SK-N-SH treated with all-trans-retinoic acid at 6 μM for 48 hours (cell line): ENCODE measurements around the gene TIMM13.

Experiments used
- ATAC-seq: fragments of 200-7000 bp; cut with Tn5 transposase; 3 replicates; pipeline ENCODE4 v1.9.1; 2020; ENCODE audit warnings: mild to moderate bottlenecking, moderate library complexity
- ARNTL ChIP-seq: fragments of 450-650 bp; formaldehyde crosslinking; IDR thresholded peaks from 2 replicates; pipeline ENCODE4 v1.5.0; 2020; ENCODE audit warnings: low read depth, mild to moderate bottlenecking, moderate library complexity, borderline replicate concordance
- BACH2 ChIP-seq: fragments of 250-450 bp; sonication (Bioruptor Pico); IDR thresholded peaks from 2 replicates; pipeline ENCODE4 v1.9.0; 2021; ENCODE audit warnings: mild to moderate bottlenecking, borderline replicate concordance
- CREB5 ChIP-seq: fragments of 250-450 bp; sonication (Bioruptor Pico); IDR thresholded peaks from 2 replicates; pipeline ENCODE4 v1.5.1; 2020; ENCODE audit warnings: low read depth, mild to moderate bottlenecking, moderate library complexity
- CSDC2 ChIP-seq: fragments of 250-450 bp; sonication (Bioruptor Pico); IDR thresholded peaks from 2 replicates; pipeline ENCODE4 v1.5.0; 2020; ENCODE audit warnings: mild to moderate bottlenecking, moderate library complexity
- ESRRG ChIP-seq: fragments of 250-450 bp; sonication (Bioruptor Pico); IDR thresholded peaks from 2 replicates; pipeline ENCODE4 v1.6.1; 2021; ENCODE audit warnings: mild to moderate bottlenecking
- ISL1 ChIP-seq: fragments of 250-450 bp; sonication (Bioruptor Pico); IDR thresholded peaks from 2 replicates; pipeline ENCODE4 v2.1.2; 2022; ENCODE audit warnings: mild to moderate bottlenecking, moderate library complexity
- PATZ1 ChIP-seq: fragments of 250-450 bp; sonication (Bioruptor Pico); IDR thresholded peaks from 2 replicates; pipeline ENCODE4 v1.8.0; 2020; ENCODE audit warnings: mild to moderate bottlenecking, moderate library complexity, borderline replicate concordance
- PPARA ChIP-seq: fragments of 250-450 bp; sonication (Bioruptor Pico); IDR thresholded peaks from 2 replicates; pipeline ENCODE4 v1.5.0; 2020; ENCODE audit warnings: mild to moderate bottlenecking, borderline replicate concordance
- RARB ChIP-seq: fragments of 250-450 bp; sonication (Bioruptor Pico); IDR thresholded peaks from 2 replicates; pipeline ENCODE4 v1.8.0; 2021; ENCODE audit warnings: mild to moderate bottlenecking, moderate library complexity
- SNAI2 ChIP-seq: fragments of 250-450 bp; sonication (Bioruptor Pico); IDR thresholded peaks from 2 replicates; pipeline ENCODE4 v1.5.0; 2020; ENCODE audit warnings: mild to moderate bottlenecking, moderate library complexity
- TOX ChIP-seq: fragments of 250-450 bp; sonication (Bioruptor Pico); IDR thresholded peaks from 2 replicates; pipeline ENCODE4 v1.8.0; 2021; ENCODE audit warnings: mild to moderate bottlenecking, moderate library complexity, borderline replicate concordance
- ZC3H10 ChIP-seq: fragments of 250-450 bp; sonication (Bioruptor Pico); IDR thresholded peaks from 2 replicates; pipeline ENCODE4 v1.5.1; 2021; ENCODE audit warnings: mild to moderate bottlenecking, moderate library complexity
- ZFP3 ChIP-seq: fragments of 250-450 bp; sonication (Bioruptor Pico); IDR thresholded peaks from 2 replicates; pipeline ENCODE4 v1.5.0; 2020; ENCODE audit warnings: mild to moderate bottlenecking, moderate library complexity
- ZNF565 ChIP-seq: fragments of 450-650 bp; formaldehyde crosslinking; conservative IDR thresholded peaks from 2 replicates; pipeline ENCODE4 v1.5.0; 2020; ENCODE audit warnings: low read depth, mild to moderate bottlenecking, moderate library complexity
- ZNF8 ChIP-seq: fragments of 450-650 bp; formaldehyde crosslinking; IDR thresholded peaks from 2 replicates; pipeline ENCODE4 v1.5.0; 2020; ENCODE audit warnings: mild to moderate bottlenecking, moderate library complexity
- TF ChIP-seq, protein P1 (sequence below): fragments of 250-450 bp; sonication (Bioruptor Pico); IDR thresholded peaks from 2 replicates; pipeline ENCODE4 v1.5.0; 2020; ENCODE audit warnings: mild to moderate bottlenecking, moderate library complexity
- TF ChIP-seq, protein P2 (sequence below): fragments of 250-450 bp; sonication (Bioruptor Pico); IDR thresholded peaks from 2 replicates; pipeline ENCODE4 v1.5.1; 2021; ENCODE audit warnings: mild to moderate bottlenecking, moderate library complexity
- TF ChIP-seq, protein P3 (sequence below): fragments of 250-450 bp; sonication (Bioruptor Pico); IDR thresholded peaks from 2 replicates; pipeline ENCODE4 v1.8.0; 2021; ENCODE audit warnings: low read depth, mild to moderate bottlenecking, moderate library complexity, borderline replicate concordance

TIMM13 gene

GRCh38 chr19:2434721-2435265 is 7.4 kb upstream of the TIMM13 start (continued):
- TF ChIP-seq PATZ1 = no peak
- no peak for TF ChIP-seq ZC3H10 (CRISPR knock-in tag)

- TF ChIP-seq CREB5 (no peak), ZNF8 (CRISPR knock-in tag) (no peak), RARB (CRISPR knock-in tag) (no peak), ISL1 (CRISPR knock-in tag) (no peak), ZNF565 (CRISPR knock-in tag) (no peak)
- no peak for ATAC-seq
These were observed 6.9 kb upstream of the TIMM13 start for GRCh38 chr19:2434267-2434666.

DNA sequence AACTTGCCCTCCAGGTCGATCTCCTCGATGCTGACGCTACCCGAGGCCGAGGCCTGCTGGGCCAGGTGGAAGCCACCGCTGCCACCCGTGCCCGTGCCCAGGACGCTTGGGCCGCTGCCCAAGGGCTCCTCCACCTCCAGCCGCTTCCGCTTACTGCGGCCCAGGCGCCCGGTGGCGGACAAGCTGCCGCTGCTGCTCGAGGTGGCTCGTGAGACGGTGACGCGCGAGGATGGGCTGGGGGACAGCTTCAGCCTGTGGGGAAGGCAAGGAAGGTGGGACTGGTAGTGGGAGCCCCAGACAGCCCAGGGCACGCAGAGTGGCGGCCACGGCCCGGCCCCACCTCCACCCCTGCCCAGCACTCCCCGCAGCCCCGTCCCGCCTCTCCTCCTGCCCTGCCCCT is 6.5 kb upstream of the TIMM13 start:
- ATAC-seq = no peak
- TF ChIP-seq CSDC2 (CRISPR knock-in tag) (no peak), ZNF8 (CRISPR knock-in tag) (no peak), CREB5 (no peak), TOX (no peak), ARNTL (CRISPR knock-in tag) (no peak), PPARA (no peak), RARB (CRISPR knock-in tag) (no peak), ZFP3 (CRISPR knock-in tag) (no peak), ESRRG (CRISPR knock-in tag) (no peak), BACH2 (CRISPR knock-in tag) (no peak), PATZ1 (no peak), SNAI2 (CRISPR knock-in tag) (no peak)
- TF ChIP-seq, protein P1, sequence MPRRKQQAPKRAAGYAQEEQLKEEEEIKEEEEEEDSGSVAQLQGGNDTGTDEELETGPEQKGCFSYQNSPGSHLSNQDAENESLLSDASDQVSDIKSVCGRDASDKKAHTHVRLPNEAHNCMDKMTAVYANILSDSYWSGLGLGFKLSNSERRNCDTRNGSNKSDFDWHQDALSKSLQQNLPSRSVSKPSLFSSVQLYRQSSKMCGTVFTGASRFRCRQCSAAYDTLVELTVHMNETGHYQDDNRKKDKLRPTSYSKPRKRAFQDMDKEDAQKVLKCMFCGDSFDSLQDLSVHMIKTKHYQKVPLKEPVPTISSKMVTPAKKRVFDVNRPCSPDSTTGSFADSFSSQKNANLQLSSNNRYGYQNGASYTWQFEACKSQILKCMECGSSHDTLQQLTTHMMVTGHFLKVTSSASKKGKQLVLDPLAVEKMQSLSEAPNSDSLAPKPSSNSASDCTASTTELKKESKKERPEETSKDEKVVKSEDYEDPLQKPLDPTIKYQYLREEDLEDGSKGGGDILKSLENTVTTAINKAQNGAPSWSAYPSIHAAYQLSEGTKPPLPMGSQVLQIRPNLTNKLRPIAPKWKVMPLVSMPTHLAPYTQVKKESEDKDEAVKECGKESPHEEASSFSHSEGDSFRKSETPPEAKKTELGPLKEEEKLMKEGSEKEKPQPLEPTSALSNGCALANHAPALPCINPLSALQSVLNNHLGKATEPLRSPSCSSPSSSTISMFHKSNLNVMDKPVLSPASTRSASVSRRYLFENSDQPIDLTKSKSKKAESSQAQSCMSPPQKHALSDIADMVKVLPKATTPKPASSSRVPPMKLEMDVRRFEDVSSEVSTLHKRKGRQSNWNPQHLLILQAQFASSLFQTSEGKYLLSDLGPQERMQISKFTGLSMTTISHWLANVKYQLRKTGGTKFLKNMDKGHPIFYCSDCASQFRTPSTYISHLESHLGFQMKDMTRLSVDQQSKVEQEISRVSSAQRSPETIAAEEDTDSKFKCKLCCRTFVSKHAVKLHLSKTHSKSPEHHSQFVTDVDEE = no peak
- TF ChIP-seq, protein P2, sequence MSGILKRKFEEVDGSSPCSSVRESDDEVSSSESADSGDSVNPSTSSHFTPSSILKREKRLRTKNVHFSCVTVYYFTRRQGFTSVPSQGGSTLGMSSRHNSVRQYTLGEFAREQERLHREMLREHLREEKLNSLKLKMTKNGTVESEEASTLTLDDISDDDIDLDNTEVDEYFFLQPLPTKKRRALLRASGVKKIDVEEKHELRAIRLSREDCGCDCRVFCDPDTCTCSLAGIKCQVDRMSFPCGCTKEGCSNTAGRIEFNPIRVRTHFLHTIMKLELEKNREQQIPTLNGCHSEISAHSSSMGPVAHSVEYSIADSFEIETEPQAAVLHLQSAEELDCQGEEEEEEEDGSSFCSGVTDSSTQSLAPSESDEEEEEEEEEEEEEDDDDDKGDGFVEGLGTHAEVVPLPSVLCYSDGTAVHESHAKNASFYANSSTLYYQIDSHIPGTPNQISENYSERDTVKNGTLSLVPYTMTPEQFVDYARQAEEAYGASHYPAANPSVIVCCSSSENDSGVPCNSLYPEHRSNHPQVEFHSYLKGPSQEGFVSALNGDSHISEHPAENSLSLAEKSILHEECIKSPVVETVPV (CRISPR knock-in tag) = no peak
- TF ChIP-seq, protein P3, sequence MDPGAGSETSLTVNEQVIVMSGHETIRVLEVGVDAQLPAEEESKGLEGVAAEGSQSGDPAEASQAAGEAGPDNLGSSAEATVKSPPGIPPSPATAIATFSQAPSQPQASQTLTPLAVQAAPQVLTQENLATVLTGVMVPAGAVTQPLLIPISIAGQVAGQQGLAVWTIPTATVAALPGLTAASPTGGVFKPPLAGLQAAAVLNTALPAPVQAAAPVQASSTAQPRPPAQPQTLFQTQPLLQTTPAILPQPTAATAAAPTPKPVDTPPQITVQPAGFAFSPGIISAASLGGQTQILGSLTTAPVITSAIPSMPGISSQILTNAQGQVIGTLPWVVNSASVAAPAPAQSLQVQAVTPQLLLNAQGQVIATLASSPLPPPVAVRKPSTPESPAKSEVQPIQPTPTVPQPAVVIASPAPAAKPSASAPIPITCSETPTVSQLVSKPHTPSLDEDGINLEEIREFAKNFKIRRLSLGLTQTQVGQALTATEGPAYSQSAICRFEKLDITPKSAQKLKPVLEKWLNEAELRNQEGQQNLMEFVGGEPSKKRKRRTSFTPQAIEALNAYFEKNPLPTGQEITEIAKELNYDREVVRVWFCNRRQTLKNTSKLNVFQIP (CRISPR knock-in tag) = no peak
- TF ChIP-seq, all 23 proteins: peak for 0
